AG04449 (cell line): Measurements from ENCODE around the gene PRMT6.

ENCODE experiments used
- CTCF ChIA-PET: fragments of 350-600 bp; formaldehyde crosslinking; extraction: SDS; loops from one replicate; lab custom pipeline; 2021; ENCODE audit warnings: antibody characterized with exemption; lab: Yijun Ruan, JAX
- POLR2A ChIA-PET: fragments of 400-600, 350-600 bp; formaldehyde crosslinking; extraction: SDS; loops from one replicate; lab custom pipeline; 2020; ENCODE audit warnings: antibody characterized with exemption, inconsistent platforms; lab: Yijun Ruan, JAX
- DNase-seq: peaks from one replicate; pipeline ENCODE4 v3.0.0-alpha.2; 2010; ENCODE audit warnings: low read depth, low spot score
- H3K4me3 ChIP-seq: 2 replicates; pipeline ENCODE4 v1.5.1; 2011; ENCODE audit warnings: low read depth, mild to moderate bottlenecking, control low read depth, low read length
- CTCF ChIP-seq: IDR thresholded peaks from one replicate; pipeline ENCODE4 v1.5.1; 2011; ENCODE audit warnings: mild to moderate bottlenecking, moderate library complexity, low read length, control low read depth, inconsistent platforms; ENCODE audit not compliant: insufficient read depth; ENCODE audit errors: missing control alignments

PRMT6 gene

GRCh38 chr1:107095647-107096046, 39.2 kb downstream of the PRMT6 start:
- ChIA-PET POLR2A (no interaction called here), CTCF (no interaction called here)
- no peak overlapping the region for H3K4me3 ChIP-seq
- no peak for TF ChIP-seq CTCF
- DNase-seq, result no peak

- H3K4me3 ChIP-seq, result no peak overlapping the region
These were observed 40.2 kb downstream of the PRMT6 start for GRCh38 chr1:107096690-107097089.

GRCh38 chr1:107098961-107099360, 42.5 kb downstream of the PRMT6 start:
- DNase-seq, result no peak
- ChIA-PET POLR2A (no interaction called here), CTCF (interaction anchor here (0.6 kb wide), 1 partner anchor 282 kb away, joined by 3 read pairs; no protein-coding TSS in a partner anchor)
- no peak for TF ChIP-seq CTCF
- no peak overlapping the region for H3K4me3 ChIP-seq

More at GRCh38 chr1:107096690-107097089, 40.2 kb downstream of the PRMT6 start:
- ChIA-PET CTCF (no interaction called here), POLR2A (no interaction called here)
- no peak for DNase-seq
- no peak for TF ChIP-seq CTCF

GRCh38 chr1:107100331-107100984, 44.0 kb downstream of the PRMT6 start:
- POLR2A ChIA-PET, result no interaction called here
- CTCF ChIA-PET, result interaction anchor here (0.6 to 0.9 kb wide), 2 partner anchors 42 to 53 kb away, joined by 3 read pairs; no protein-coding TSS in a partner anchor
- no peak overlapping the region for H3K4me3 ChIP-seq
- peak; percentile 17 for DNase-seq
- TF ChIP-seq CTCF, result no peak

- no peak for TF ChIP-seq CTCF
- no peak for DNase-seq
- POLR2A ChIA-PET, result no interaction called here
- no peak overlapping the region for H3K4me3 ChIP-seq
- CTCF ChIA-PET, result no interaction called here
These were observed 49.4 kb downstream of the PRMT6 start for GRCh38 chr1:107105914-107106313.
